IMR-90 (cell line): Measurements from ENCODE around the gene TOP2A. TPM values are rescaled to one million over a fixed set of nuclear protein-coding genes. Genes with fewer than 3 reads are reported as not detected.

ENCODE experiments used
- ATAC-seq: fragments of 200-7000 bp; cut with Tn5 transposase; 2 replicates; pipeline ENCODE4 v1.9.1; 2020; ENCODE audit warnings: low read depth, mild to moderate bottlenecking, moderate library complexity
- BruUV-seq: library from RNA; stranded (reverse); fragments of 400-500 nt; replicated peaks from 2 replicates; lab custom pipeline; 2021; lab: Mats Ljungman, UMichigan
- CTCF ChIA-PET: fragments of 300-600 bp; formaldehyde crosslinking; extraction: SDS; loops from one replicate; lab custom pipeline; 2021; ENCODE audit warnings: antibody characterized with exemption; lab: Yijun Ruan, JAX
- POLR2A ChIA-PET: fragments of 300-600 bp; sonication (Branson Sonifier 250); formaldehyde crosslinking; loops from one replicate; lab custom pipeline; 2022; ENCODE audit warnings: antibody characterized with exemption; ENCODE audit not compliant: unreplicated experiment; lab: Charles Lee
- DNase-seq: peaks from one replicate; pipeline ENCODE4 v3.0.0; 2013
- H2AFZ ChIP-seq: replicated peaks from 2 replicates; pipeline ENCODE3; 2013; ENCODE audit warnings: low read length, mild to moderate bottlenecking; ENCODE audit not compliant: poor library complexity
- H2AK5ac ChIP-seq: 2 replicates; pipeline ENCODE4 v1.6.1; 2013; ENCODE audit warnings: low read depth, low read length, inconsistent platforms
- H2AK9ac ChIP-seq: replicated peaks from 2 replicates; pipeline ENCODE3; 2013; ENCODE audit warnings: mild to moderate bottlenecking, low read depth, low read length, moderate library complexity; ENCODE audit not compliant: poor library complexity
- H2BK120ac ChIP-seq: 2 replicates; pipeline ENCODE4 v1.6.1; 2013; ENCODE audit warnings: low read depth, low read length, inconsistent platforms
- H2BK15ac ChIP-seq: 3 replicates; pipeline ENCODE4 v1.6.1; 2013; ENCODE audit warnings: low read depth, low read length, inconsistent platforms
- H2BK20ac ChIP-seq: 2 replicates; pipeline ENCODE4 v1.6.1; 2013; ENCODE audit warnings: low read depth, mild to moderate bottlenecking, inconsistent platforms, low read length, moderate library complexity
- H2BK5ac ChIP-seq: 2 replicates; pipeline ENCODE4 v1.6.1; 2013; ENCODE audit warnings: mild to moderate bottlenecking, low read depth, low read length, inconsistent platforms; ENCODE audit not compliant: poor library complexity, severe bottlenecking
- H3K14ac ChIP-seq: replicated peaks from 2 replicates; pipeline ENCODE4 v1.6.1; 2013; ENCODE audit warnings: low read depth, low read length, inconsistent platforms
- H3K18ac ChIP-seq: 2 replicates; pipeline ENCODE4 v1.6.1; 2013; ENCODE audit warnings: low read depth, low read length, control low read depth
- H3K23ac ChIP-seq: 2 replicates; pipeline ENCODE4 v1.6.1; 2013; ENCODE audit warnings: low read depth, low read length, inconsistent platforms
- H3K27ac ChIP-seq: 2 replicates; pipeline ENCODE4 v1.5.1; 2013; ENCODE audit warnings: mild to moderate bottlenecking, control low read depth, low read length; ENCODE audit not compliant: insufficient read depth
- H3K27me3 ChIP-seq: 2 replicates; pipeline ENCODE4 v1.6.1; 2013; ENCODE audit warnings: low read length; ENCODE audit not compliant: control insufficient read depth, insufficient read depth
- H3K36me3 ChIP-seq: 2 replicates; pipeline ENCODE4 v1.6.1; 2013; ENCODE audit warnings: low read length, mixed read lengths; ENCODE audit not compliant: control insufficient read depth, insufficient read depth
- H3K4ac ChIP-seq: 2 replicates; pipeline ENCODE4 v1.6.1; 2013; ENCODE audit warnings: low read depth, low read length, inconsistent platforms
- H3K4me1 ChIP-seq: 2 replicates; pipeline ENCODE4 v1.6.1; 2013; ENCODE audit warnings: low read length, mixed read lengths; ENCODE audit not compliant: control insufficient read depth, insufficient read depth
- H3K4me2 ChIP-seq: 2 replicates; pipeline ENCODE4 v1.6.1; 2013; ENCODE audit warnings: low read depth, mild to moderate bottlenecking, control low read depth, low read length, moderate library complexity
- H3K4me3 ChIP-seq: 2 replicates; pipeline ENCODE4 v1.5.1; 2013; ENCODE audit warnings: low read depth, mild to moderate bottlenecking, control low read depth, low read length, moderate library complexity; ENCODE audit not compliant: insufficient read depth
- H3K56ac ChIP-seq: 2 replicates; pipeline ENCODE4 v1.6.1; 2013; ENCODE audit warnings: low read length, inconsistent platforms; ENCODE audit not compliant: insufficient read depth; ENCODE audit errors: extremely low read depth
- H3K79me1 ChIP-seq, 2 experiments: 2 replicates each; pipeline ENCODE4 v1.6.1; 2013; ENCODE audit warnings: low read length in 2 of 2, inconsistent platforms in 1 of 2, low read depth in 1 of 2
- H3K9ac ChIP-seq: 2 replicates; pipeline ENCODE4 v1.6.1; 2013; ENCODE audit warnings: low read depth, low read length, control low read depth
- H3K9me1 ChIP-seq: 2 replicates; pipeline ENCODE4 v1.6.1; 2013; ENCODE audit warnings: low read length, inconsistent platforms; ENCODE audit not compliant: insufficient read depth
- H3K9me3 ChIP-seq: 2 replicates; pipeline ENCODE4 v1.6.1; 2013; ENCODE audit warnings: low read length; ENCODE audit not compliant: control insufficient read depth, insufficient read depth
- H4K20me1 ChIP-seq: 2 replicates; pipeline ENCODE4 v1.6.1; 2013; ENCODE audit warnings: low read length, inconsistent platforms; ENCODE audit not compliant: insufficient read depth
- H4K5ac ChIP-seq: 2 replicates; pipeline ENCODE4 v1.6.1; 2013; ENCODE audit warnings: mild to moderate bottlenecking, low read depth, low read length, control low read depth
- H4K8ac ChIP-seq, 2 experiments: 2 replicates each; pipeline ENCODE4 v1.6.1; 2013; ENCODE audit warnings: low read depth in 2 of 2, low read length in 2 of 2, control low read depth in 1 of 2, inconsistent platforms in 1 of 2
- H4K91ac ChIP-seq: 2 replicates; pipeline ENCODE4 v1.6.1; 2013; ENCODE audit warnings: low read depth, low read length, inconsistent platforms; ENCODE audit not compliant: insufficient read depth
- FOS ChIP-seq: fragments of 150-350 bp; IDR thresholded peaks from 2 replicates; pipeline ENCODE4 v1.6.1; 2016; ENCODE audit warnings: low read depth, low read length
- POLR2A ChIP-seq: IDR thresholded peaks from 2 replicates; pipeline ENCODE4 v1.6.1; 2012; ENCODE audit warnings: mild to moderate bottlenecking, low read depth, low read length
- RFX5 ChIP-seq: IDR thresholded peaks from 2 replicates; pipeline ENCODE4 v1.8.0; 2012; ENCODE audit warnings: low read depth, mild to moderate bottlenecking, low read length, moderate library complexity
- SMC3 ChIP-seq: fragments of 150-350 bp; IDR thresholded peaks from 2 replicates; pipeline ENCODE4 v1.6.1; 2016; ENCODE audit warnings: low read depth, mild to moderate bottlenecking, antibody characterized with exemption, low read length, moderate library complexity
- WGBS, 2 experiments: methylation state at CpG; one replicate each; pipeline versions ENCODE4 v1.1.5 to v1.1.7; 2013; ENCODE audit warnings: missing lambda C conversion rate in 2 of 2; ENCODE audit not compliant: insufficient read length in 1 of 2; ENCODE audit errors: extremely low coverage in 2 of 2; 5-methylcytosine and 5-hydroxymethylcytosine counted together
- dilution Hi-C: fragments of 300-500 bp; cut with HindIII; formaldehyde crosslinking; loops from one replicate; pipeline ENCODE4 v1.14.3; 2018; ENCODE audit warnings: low sequenced_read_pairs; ENCODE audit not compliant: unreplicated experiment
- in situ Hi-C: fragments of 300-500 bp; cut with MboI; formaldehyde crosslinking; loops from 3 replicates; pipeline ENCODE4 v1.14.3; 2019; ENCODE audit warnings: low sequenced_read_pairs, inconsistent platforms, mixed read lengths
- intact Hi-C: fragments of 100-400 bp; cut with micrococcal nuclease; formaldehyde crosslinking; loops from 2 replicates; pipeline ENCODE4 v1.10.0; 2022
- polyA plus RNA-seq, 3 experiments: library from polyadenylated mRNA; depleted of rRNA; stranded (reverse); fragments of >200 nt; gene quantifications; 2 replicates each; pipeline ENCODE4 v1.2.3, GENCODE V29; 2012; ENCODE audit warnings: low replicate concordance in 1 of 3
- total RNA-seq: library from RNA; depleted of rRNA; stranded (reverse); fragments of >200 nt; gene quantifications from 2 replicates; pipeline ENCODE4 v1.2.3, GENCODE V29; 2012

TOP2A gene
- total and polyA plus RNA-seq, 2 of the 4 experiments (the other 2 are of a cell fraction): 43.4 to 68.5 TPM

- H3K9me1 ChIP-seq: peaks cover 15% of the 10 kb centered on the region; the same call in 1 of the 2 replicates
- H2BK20ac ChIP-seq: no peak overlapping the region
- in situ Hi-C loops: no loop called here
- H3K23ac ChIP-seq: no peak overlapping the region
- H4K8ac ChIP-seq: no peak overlapping the region
- no peak overlapping the region for H3K4me2 ChIP-seq
- H4K5ac ChIP-seq: no peak overlapping the region
- no peak overlapping the region for H3K14ac ChIP-seq
- H3K27me3 ChIP-seq: no peaks in the 10 kb centered on the region
- no peak overlapping the region for H2BK15ac ChIP-seq
- no peak overlapping the region for H2AK9ac ChIP-seq
- no peak overlapping the region for H3K56ac ChIP-seq
- no peak overlapping the region for H2BK120ac ChIP-seq
- H3K4me3 ChIP-seq: no peak overlapping the region
- ChIA-PET CTCF (no interaction called here), POLR2A (interaction anchor here (0.8 kb wide), 1 partner anchor 66 kb away, joined by 5 read pairs; no protein-coding TSS in a partner anchor)
- H2BK5ac ChIP-seq: no peak overlapping the region
- H3K18ac ChIP-seq: no peak overlapping the region
- H3K4ac ChIP-seq: no peak overlapping the region
- H3K4me1 ChIP-seq: peaks cover 13% of the 10 kb centered on the region
- WGBS, 2 experiments: 100% methylated on average over 1 of the region's 2 CpGs; no CpG with 5 or more reads in 1 of the 2 experiments
- BruUV-seq: no TSS peak
- H3K9ac ChIP-seq: no peak overlapping the region
- no peak overlapping the region for H3K27ac ChIP-seq
- no peak overlapping the region for H2AFZ ChIP-seq
- no peak overlapping the region for H2AK5ac ChIP-seq
- no peaks in the 10 kb centered on the region for H3K36me3 ChIP-seq
- DNase-seq (no peak), ATAC-seq (no peak)
- H4K20me1 ChIP-seq: no peaks in the 10 kb centered on the region; the same call in 1 of the 2 replicates
- no peak overlapping the region for H4K91ac ChIP-seq
- no peaks in the 10 kb centered on the region for H3K9me3 ChIP-seq
- dilution Hi-C loops: no loop called here
- TF ChIP-seq POLR2A: peak; percentile 39
- TF ChIP-seq FOS: no peak
- TF ChIP-seq SMC3: no peak
- TF ChIP-seq RFX5: no peak
- H3K79me1 ChIP-seq: peaks cover 0 to 4% of the 10 kb centered on the region in 2 experiments; a peak in 1 of 4 replicates
- intact Hi-C loops: no loop called here
These were observed 49.7 kb upstream of the TOP2A start for GRCh38 chr17:40467281-40467867.
